ENCODE results near the gene SLC24A3.

The SLC24A3 gene

GRCh38 chr20:19414600-19414999, 202.2 kb downstream of the SLC24A3 start:
- no peak overlapping the region for H3K27ac ChIP-seq (ENCODE audit: low read depth, low read length)
- no peak overlapping the region for H3K9ac ChIP-seq (ENCODE audit: low read length)
- H3K4me3 ChIP-seq (ENCODE audit: low read length), result no peak overlapping the region
- no peaks in the 10 kb centered on the region for H3K27me3 ChIP-seq (ENCODE audit: control insufficient read depth, insufficient read depth, low read length)
- H3K4me1 ChIP-seq (ENCODE audit: control insufficient read depth, insufficient read depth, low read length), result no peaks in the 10 kb centered on the region
- no peaks in the 10 kb centered on the region for H3K36me3 ChIP-seq (ENCODE audit: control insufficient read depth, insufficient read depth, low read length)

GRCh38 chr20:19415786-19416185, 203.3 kb downstream of the SLC24A3 start:
- H3K9ac ChIP-seq (ENCODE audit: low read length), result no peak overlapping the region
- H3K27ac ChIP-seq (ENCODE audit: low read depth, low read length), result no peak overlapping the region
- H3K4me1 ChIP-seq (ENCODE audit: control insufficient read depth, insufficient read depth, low read length), result no peaks in the 10 kb centered on the region
- no peaks in the 10 kb centered on the region for H3K36me3 ChIP-seq (ENCODE audit: control insufficient read depth, insufficient read depth, low read length)
- H3K4me3 ChIP-seq (ENCODE audit: low read length), result no peak overlapping the region
- H3K27me3 ChIP-seq (ENCODE audit: control insufficient read depth, insufficient read depth, low read length), result no peaks in the 10 kb centered on the region

GRCh38 chr20:19416627-19417026, 204.2 kb downstream of the SLC24A3 start:
- H3K27ac ChIP-seq (ENCODE audit: low read depth, low read length), result no peak overlapping the region
- H3K27me3 ChIP-seq (ENCODE audit: control insufficient read depth, insufficient read depth, low read length), result no peaks in the 10 kb centered on the region
- H3K9ac ChIP-seq (ENCODE audit: low read length), result no peak overlapping the region
- H3K36me3 ChIP-seq (ENCODE audit: control insufficient read depth, insufficient read depth, low read length), result no peaks in the 10 kb centered on the region
- H3K4me3 ChIP-seq (ENCODE audit: low read length), result no peak overlapping the region
- H3K4me1 ChIP-seq (ENCODE audit: control insufficient read depth, insufficient read depth, low read length), result no peaks in the 10 kb centered on the region

- H3K27me3 ChIP-seq (ENCODE audit: control insufficient read depth, insufficient read depth, low read length), result no peaks in the 10 kb centered on the region
Measured at GRCh38 chr20:19419396-19419795, 207.0 kb downstream of the SLC24A3 start.

GRCh38 chr20:19423097-19423899, 210.9 kb downstream of the SLC24A3 start:
- no peaks in the 10 kb centered on the region for H3K36me3 ChIP-seq (ENCODE audit: control insufficient read depth, insufficient read depth, low read length)
- no peak overlapping the region for H3K9ac ChIP-seq (ENCODE audit: low read length)
- no peaks in the 10 kb centered on the region for H3K4me1 ChIP-seq (ENCODE audit: control insufficient read depth, insufficient read depth, low read length)
- no peak overlapping the region for H3K4me3 ChIP-seq (ENCODE audit: low read length)
- H3K27me3 ChIP-seq (ENCODE audit: control insufficient read depth, insufficient read depth, low read length), result no peaks in the 10 kb centered on the region
- H3K27ac ChIP-seq (ENCODE audit: low read depth, low read length), result no peak overlapping the region

More at GRCh38 chr20:19419396-19419795, 207.0 kb downstream of the SLC24A3 start:
- Histone ChIP-seq H3K4me1 (ENCODE audit: control insufficient read depth, insufficient read depth, low read length) (no peaks in the 10 kb centered on the region), H3K36me3 (ENCODE audit: control insufficient read depth, insufficient read depth, low read length) (no peaks in the 10 kb centered on the region), H3K27ac (ENCODE audit: low read depth, low read length) (no peak overlapping the region), H3K9ac (ENCODE audit: low read length) (no peak overlapping the region), H3K4me3 (ENCODE audit: low read length) (no peak overlapping the region)

GRCh38 chr20:19423900-19424620, 211.6 kb downstream of the SLC24A3 start:
- Histone ChIP-seq H3K9ac (ENCODE audit: low read length) (no peak overlapping the region), H3K27ac (ENCODE audit: low read depth, low read length) (no peak overlapping the region), H3K36me3 (ENCODE audit: control insufficient read depth, insufficient read depth, low read length) (no peaks in the 10 kb centered on the region), H3K4me1 (ENCODE audit: control insufficient read depth, insufficient read depth, low read length) (no peaks in the 10 kb centered on the region), H3K4me3 (ENCODE audit: low read length) (no peak overlapping the region), H3K27me3 (ENCODE audit: control insufficient read depth, insufficient read depth, low read length) (no peaks in the 10 kb centered on the region)

- H3K4me1 ChIP-seq (ENCODE audit: control insufficient read depth, insufficient read depth, low read length), result no peaks in the 10 kb centered on the region
- H3K27ac ChIP-seq (ENCODE audit: low read depth, low read length), result no peak overlapping the region
- H3K4me3 ChIP-seq (ENCODE audit: low read length), result no peak overlapping the region
- no peak overlapping the region for H3K9ac ChIP-seq (ENCODE audit: low read length)
- no peaks in the 10 kb centered on the region for H3K36me3 ChIP-seq (ENCODE audit: control insufficient read depth, insufficient read depth, low read length)
- H3K27me3 ChIP-seq (ENCODE audit: control insufficient read depth, insufficient read depth, low read length), result no peaks in the 10 kb centered on the region
Measured at GRCh38 chr20:19426356-19426755, 213.9 kb downstream of the SLC24A3 start.

- Histone ChIP-seq H3K27ac (ENCODE audit: low read depth, low read length) (no peak overlapping the region), H3K27me3 (ENCODE audit: control insufficient read depth, insufficient read depth, low read length) (no peaks in the 10 kb centered on the region), H3K9ac (ENCODE audit: low read length) (no peak overlapping the region), H3K36me3 (ENCODE audit: control insufficient read depth, insufficient read depth, low read length) (no peaks in the 10 kb centered on the region), H3K4me1 (ENCODE audit: control insufficient read depth, insufficient read depth, low read length) (no peaks in the 10 kb centered on the region), H3K4me3 (ENCODE audit: low read length) (no peak overlapping the region)
Measured at GRCh38 chr20:19427480-19427879, 215.0 kb downstream of the SLC24A3 start.

GRCh38 chr20:19427913-19428312, 215.5 kb downstream of the SLC24A3 start:
- no peak overlapping the region for H3K4me3 ChIP-seq (ENCODE audit: low read length)
- H3K9ac ChIP-seq (ENCODE audit: low read length), result no peak overlapping the region
- H3K27me3 ChIP-seq (ENCODE audit: control insufficient read depth, insufficient read depth, low read length), result no peaks in the 10 kb centered on the region
- no peaks in the 10 kb centered on the region for H3K36me3 ChIP-seq (ENCODE audit: control insufficient read depth, insufficient read depth, low read length)
- no peaks in the 10 kb centered on the region for H3K4me1 ChIP-seq (ENCODE audit: control insufficient read depth, insufficient read depth, low read length)
- H3K27ac ChIP-seq (ENCODE audit: low read depth, low read length), result no peak overlapping the region

- H3K27me3 ChIP-seq (ENCODE audit: control insufficient read depth, insufficient read depth, low read length), result no peaks in the 10 kb centered on the region
- no peaks in the 10 kb centered on the region for H3K36me3 ChIP-seq (ENCODE audit: control insufficient read depth, insufficient read depth, low read length)
- H3K9ac ChIP-seq (ENCODE audit: low read length), result no peak overlapping the region
- H3K27ac ChIP-seq (ENCODE audit: low read depth, low read length), result no peak overlapping the region
- no peaks in the 10 kb centered on the region for H3K4me1 ChIP-seq (ENCODE audit: control insufficient read depth, insufficient read depth, low read length)
- no peak overlapping the region for H3K4me3 ChIP-seq (ENCODE audit: low read length)
Measured at GRCh38 chr20:19428324-19428723, 215.9 kb downstream of the SLC24A3 start.

- Histone ChIP-seq H3K36me3 (ENCODE audit: control insufficient read depth, insufficient read depth, low read length) (no peaks in the 10 kb centered on the region), H3K4me1 (ENCODE audit: control insufficient read depth, insufficient read depth, low read length) (no peaks in the 10 kb centered on the region), H3K9ac (ENCODE audit: low read length) (no peak overlapping the region), H3K27me3 (ENCODE audit: control insufficient read depth, insufficient read depth, low read length) (no peaks in the 10 kb centered on the region), H3K4me3 (ENCODE audit: low read length) (no peak overlapping the region), H3K27ac (ENCODE audit: low read depth, low read length) (no peak overlapping the region)
Measured at GRCh38 chr20:19429538-19429937, 217.1 kb downstream of the SLC24A3 start.

- Histone ChIP-seq H3K4me3 (ENCODE audit: low read length) (no peak overlapping the region), H3K27me3 (ENCODE audit: control insufficient read depth, insufficient read depth, low read length) (no peaks in the 10 kb centered on the region), H3K27ac (ENCODE audit: low read depth, low read length) (no peak overlapping the region), H3K4me1 (ENCODE audit: control insufficient read depth, insufficient read depth, low read length) (no peaks in the 10 kb centered on the region), H3K9ac (ENCODE audit: low read length) (no peak overlapping the region), H3K36me3 (ENCODE audit: control insufficient read depth, insufficient read depth, low read length) (no peaks in the 10 kb centered on the region)
Measured at GRCh38 chr20:19430641-19431315, 218.3 kb downstream of the SLC24A3 start.

All from rectal smooth muscle tissue (tissue), 1 donor.